Measurements from ENCODE around the gene FIGN. TPM values are rescaled to one million over a fixed set of nuclear protein-coding genes. Genes with fewer than 3 reads are reported as not detected.

Gene FIGN
- total and polyA plus RNA-seq, 2 of the 13 experiments (the other 11 are each of a cell fraction or from before 2014, with no cell fraction given) = 6.6 to 6.7 TPM

GRCh38 chr2:163601377-163601776 lies 134.4 kb downstream of the FIGN start:
- Histone ChIP-seq H3K4me2 (ENCODE audit: low read depth, low read length) (no peak overlapping the region), H4K20me1 (ENCODE audit: insufficient read depth, low read length) (no peaks in the 10 kb centered on the region), H3K9me3 (ENCODE audit: low read length) (no peaks in the 10 kb centered on the region), H3K27ac (ENCODE audit: extremely low read length, insufficient read depth, low read length) (no peak overlapping the region), H3K27me3 (ENCODE audit: control insufficient read depth in 1 of 2, insufficient read depth in 2 of 2, low read length in 2 of 2) (no peaks in the 10 kb centered on the region), H2AFZ (ENCODE audit: low read length) (no peak overlapping the region), H3K36me3 (replicated peaks in 1 of 2; ENCODE audit: control insufficient read depth in 1 of 2, insufficient read depth in 2 of 2, low read length in 2 of 2) (no peaks in the 10 kb centered on the region), H3K79me2 (ENCODE audit: insufficient read depth, low read length) (no peaks in the 10 kb centered on the region), H3K9ac (ENCODE audit: insufficient read depth, low read depth, low read length) (no peak overlapping the region), H3K4me1 (ENCODE audit: insufficient read depth, low read length) (no peaks in the 10 kb centered on the region), H3K4me3 (replicated peaks in 1 of 3; ENCODE audit: insufficient read depth in 1 of 3, low read depth in 2 of 3, low read length in 3 of 3) (no peak overlapping the region)
- ChIA-PET CTCF (ENCODE audit: low intra/inter-chr PET ratio, low total read pairs) (no interaction called here), POLR2A (no interaction called here)
- no TSS peak for BruUV-seq (replicated peaks)
- ATAC-seq (no peak), FAIRE-seq (no peak), DNase-seq (ENCODE audit: low spot score) (no peak)
- intact Hi-C loops (cut with micrococcal nuclease; ENCODE audit: unreplicated experiment) = no loop called here
- in situ Hi-C loops (cut with HindIII; ENCODE audit: extremely low pct_ligation_motif_present, low pct_unique_long_range_greater_than_20kb) = no loop called here
- TF ChIP-seq MYNN (CRISPR knock-in tag; IDR thresholded peaks at IDR 0.05; ENCODE audit: low read depth) (no peak), MTA3 (CRISPR knock-in tag; IDR thresholded peaks at IDR 0.05) (no peak), IKZF5 (CRISPR knock-in tag; IDR thresholded peaks at IDR 0.05) (no peak), SKIL (CRISPR knock-in tag; IDR thresholded peaks at IDR 0.05; ENCODE audit: borderline replicate concordance) (no peak), CHD2 (IDR thresholded peaks at IDR 0.05; ENCODE audit: low read depth, low read length) (no peak), ZNF275 (CRISPR knock-in tag; IDR thresholded peaks at IDR 0.05; ENCODE audit: borderline replicate concordance) (no peak), ZNF17 (CRISPR knock-in tag; IDR thresholded peaks at IDR 0.05) (no peak), SETDB1 (CRISPR knock-in tag; IDR thresholded peaks at IDR 0.05; ENCODE audit: borderline replicate concordance) (no peak), TBX2 (CRISPR knock-in tag; IDR thresholded peaks at IDR 0.05; ENCODE audit: borderline replicate concordance) (no peak), JARID2 (CRISPR knock-in tag; IDR thresholded peaks at IDR 0.05; ENCODE audit: insufficient replicate concordance) (no peak), ZNF564 (CRISPR knock-in tag; IDR thresholded peaks at IDR 0.05) (no peak)
- WGBS (ENCODE audit: low lambda C conversion rate) = 83% methylated on average over 7 of the region's 7 CpGs

All from HepG2 (cell line).